BLaER1 treated with 17β-estradiol and CSF1 and Interleukin-3, amounts not matched to agents 10 nM and 100 nM (cell line): ENCODE measurements around the gene SLC38A2.

ENCODE experiments used
- H3K27ac ChIP-seq, 11 experiments: shearing (Covaris generic); formaldehyde crosslinking; 2 replicates each; pipeline ENCODE4 v1.8.1; 2022
- H3K27me3 ChIP-seq, 11 experiments: shearing (Covaris generic); formaldehyde crosslinking; 2 replicates each; pipeline ENCODE4 v1.8.1; 2022
- H3K36me3 ChIP-seq, 11 experiments: shearing (Covaris generic); formaldehyde crosslinking; 2 replicates each; pipeline ENCODE4 v1.8.1; 2022
- H3K4me1 ChIP-seq, 10 experiments: shearing (Covaris generic); formaldehyde crosslinking; 2 replicates each; pipeline ENCODE4 v1.8.1; 2022
- H3K4me2 ChIP-seq, 11 experiments: shearing (Covaris generic); formaldehyde crosslinking; 2 replicates each; pipeline ENCODE4 v1.8.1; 2022
- H3K4me3 ChIP-seq, 10 experiments: shearing (Covaris generic); formaldehyde crosslinking; 2 replicates each; pipeline ENCODE4 v1.8.1; 2022
- H3K9ac ChIP-seq, 11 experiments: shearing (Covaris generic); formaldehyde crosslinking; 2 replicates each; pipeline ENCODE4 v1.8.1; 2022
- H3K9me3 ChIP-seq, 11 experiments: shearing (Covaris generic); formaldehyde crosslinking; replicated peaks in 1 of 11; 2 replicates each; pipeline ENCODE4 v1.8.1; 2022
- H4K20me1 ChIP-seq, 11 experiments: shearing (Covaris generic); formaldehyde crosslinking; 2 replicates each; pipeline ENCODE4 v1.8.1; 2022
- Cebpa-rat ChIP-seq, 11 experiments: shearing (Covaris generic); IDR thresholded peaks; 2 replicates each; pipeline ENCODE4 v1.8.1; 2022

SLC38A2 gene

DNA sequence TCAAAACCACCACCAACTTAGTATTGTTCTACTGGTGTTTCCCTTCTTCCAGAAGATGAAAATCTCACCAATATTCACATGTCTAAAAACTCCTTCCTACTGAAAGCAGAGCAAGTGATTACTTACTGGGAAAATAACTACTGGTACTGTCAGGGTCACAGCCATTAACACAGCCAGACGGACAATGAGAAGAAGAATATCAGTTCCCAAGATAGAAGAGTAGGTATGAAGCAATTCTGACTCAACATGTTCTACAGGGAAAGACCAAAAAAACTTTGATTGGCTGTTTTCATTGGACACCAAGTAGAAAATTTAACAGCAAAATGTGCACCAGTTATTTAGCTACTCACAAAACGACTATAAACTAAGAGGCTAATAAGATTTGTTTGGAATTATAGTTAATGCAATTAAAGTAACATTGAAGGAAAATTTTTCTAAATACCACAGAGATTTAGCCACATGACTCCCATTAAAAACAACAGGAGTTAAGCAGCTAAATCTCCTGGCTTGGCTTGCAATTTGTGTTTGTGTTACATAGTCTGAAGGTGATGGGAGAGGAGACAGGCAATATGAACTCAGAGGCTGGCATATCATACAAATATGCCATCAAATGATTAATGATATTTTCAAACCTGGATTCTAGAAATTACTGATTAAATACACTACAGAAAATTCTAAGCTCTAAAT lies 9.5 kb downstream of the SLC38A2 start:
- Histone ChIP-seq H3K36me3 (peaks cover 93 to 97% (median 96%) of the 10 kb centered on the region in 11 experiments), H3K4me3 (no peak overlapping the region), H3K9me3 (no peaks in the 10 kb centered on the region), H3K4me2 (peak overlapping the region in 3 of 11 experiments; percentile 6 to 22 (median 10); a peak in 3 of 22 replicates), H3K9ac (no peak overlapping the region), H3K4me1 (peaks cover 18 to 75% (median 38%) of the 10 kb centered on the region in 10 experiments), H4K20me1 (peaks cover 84 to 100% (median 98%) of the 10 kb centered on the region in 11 experiments), H3K27ac (no peak overlapping the region), H3K27me3 (no peaks in the 10 kb centered on the region)
- TF ChIP-seq Cebpa-rat (IDR thresholded peaks at IDR 0.05) = no peak

DNA sequence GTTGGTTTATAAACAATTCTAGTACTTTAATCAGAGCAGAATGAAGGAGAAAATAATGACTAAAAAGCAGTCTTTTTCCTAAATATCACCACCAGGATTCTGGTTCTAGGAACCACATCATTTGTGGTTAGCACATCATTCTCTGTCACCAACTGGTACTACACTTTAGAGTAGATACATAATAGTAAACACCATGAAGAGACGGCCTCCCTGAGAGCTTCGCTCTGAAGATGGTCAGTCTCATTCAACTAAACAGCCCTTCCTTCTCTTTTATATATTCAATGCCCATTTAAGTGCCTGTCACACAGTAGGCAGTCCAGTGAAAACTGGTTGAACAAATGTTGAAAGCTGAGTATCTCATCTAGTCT lies 10.9 kb downstream of the SLC38A2 start:
- peaks cover 10 to 61% (median 24%) of the 10 kb centered on the region in 10 experiments for H3K4me1 ChIP-seq
- no peak overlapping the region for H3K4me3 ChIP-seq
- TF ChIP-seq Cebpa-rat (IDR thresholded peaks at IDR 0.05) = no peak
- no peak overlapping the region for H3K27ac ChIP-seq
- peaks cover 74 to 98% (median 93%) of the 10 kb centered on the region in 11 experiments for H4K20me1 ChIP-seq
- H3K9me3 ChIP-seq = no peaks in the 10 kb centered on the region
- peaks cover 79 to 83% (median 82%) of the 10 kb centered on the region in 11 experiments for H3K36me3 ChIP-seq
- peak overlapping the region in 3 of 11 experiments; percentile 13 to 34 (median 20); a peak in 4 of 22 replicates for H3K4me2 ChIP-seq
- H3K9ac ChIP-seq = no peak overlapping the region
- H3K27me3 ChIP-seq = no peaks in the 10 kb centered on the region

DNA sequence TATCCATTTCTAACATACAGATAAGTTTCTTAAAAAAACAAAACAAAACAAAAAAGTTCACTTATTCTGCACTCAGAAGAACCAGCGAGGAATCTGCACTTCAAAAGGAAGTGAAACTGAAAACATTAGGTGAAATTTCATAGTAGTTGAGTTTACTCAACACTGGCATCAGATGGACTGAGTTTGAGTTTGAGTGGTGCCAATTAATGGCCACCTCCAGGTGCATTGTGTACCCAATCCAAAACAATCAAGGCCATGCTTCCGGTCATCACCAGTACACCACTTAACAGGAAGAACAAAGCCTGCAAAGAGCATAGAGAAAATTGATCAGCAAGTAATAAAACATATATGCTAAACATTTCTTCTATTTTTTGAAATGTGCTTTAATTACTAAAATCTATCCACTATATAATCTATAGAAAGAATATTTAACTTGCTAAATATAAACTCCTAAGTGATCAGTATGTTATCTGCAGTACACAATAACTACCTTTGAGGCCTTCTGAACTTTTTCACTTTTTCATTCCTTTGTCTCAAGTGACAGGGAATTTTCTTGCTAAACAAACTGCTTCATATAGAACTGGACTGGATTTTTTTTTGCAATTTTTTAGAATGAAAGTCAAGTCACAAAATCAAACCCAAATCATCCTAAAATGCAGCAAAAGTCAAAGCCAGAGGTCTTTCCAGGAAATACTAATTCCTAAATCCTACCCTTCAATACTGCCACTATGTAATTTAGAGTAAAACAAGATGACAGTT lies 11.5 kb downstream of the SLC38A2 start:
- Histone ChIP-seq H3K4me1 (peaks cover 7 to 56% (median 20%) of the 10 kb centered on the region in 10 experiments; a peak in 19 of 20 replicates), H3K4me3 (no peak overlapping the region), H3K4me2 (peak overlapping the region in 4 of 11 experiments; percentile 12 to 34 (median 16); a peak in 3 of 22 replicates), H3K9ac (no peak overlapping the region), H3K9me3 (no peaks in the 10 kb centered on the region), H3K27ac (no peak overlapping the region; a peak in 1 of 22 replicates), H3K36me3 (peaks cover 74 to 77% (median 76%) of the 10 kb centered on the region in 11 experiments), H3K27me3 (no peaks in the 10 kb centered on the region), H4K20me1 (peaks cover 69 to 94% (median 88%) of the 10 kb centered on the region in 11 experiments; a peak in 21 of 22 replicates)
- no peak for TF ChIP-seq Cebpa-rat (IDR thresholded peaks at IDR 0.05)

DNA sequence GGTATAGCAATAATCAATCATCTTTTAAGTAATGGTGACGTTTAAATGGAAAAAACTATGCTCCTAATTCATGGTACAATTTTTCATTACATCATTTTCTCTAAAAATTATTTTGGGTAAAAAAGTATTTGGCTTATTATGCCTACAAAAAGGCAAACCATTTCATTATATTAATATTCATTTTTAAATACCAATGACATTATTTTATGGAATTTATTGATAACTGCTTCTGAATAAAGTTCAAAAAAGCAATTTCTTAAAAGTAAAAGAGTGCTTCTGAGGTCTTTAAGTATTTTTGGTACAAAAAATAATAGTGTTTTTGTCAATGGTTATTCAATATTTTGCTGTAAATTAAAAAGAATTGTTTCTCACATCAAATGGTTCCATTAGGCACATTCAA lies 12.2 kb downstream of the SLC38A2 start:
- Histone ChIP-seq H3K9ac (no peak overlapping the region), H3K4me2 (peak overlapping the region in 1 of 11 experiments; percentile 20; a peak in 1 of 22 replicates), H3K27ac (no peak overlapping the region), H3K4me3 (no peak overlapping the region), H3K36me3 (peaks cover 66 to 70% (median 69%) of the 10 kb centered on the region in 11 experiments), H4K20me1 (peaks cover 61 to 87% (median 81%) of the 10 kb centered on the region in 11 experiments; a peak in 21 of 22 replicates), H3K9me3 (no peaks in the 10 kb centered on the region), H3K27me3 (no peaks in the 10 kb centered on the region), H3K4me1 (peaks cover 7 to 48% (median 16%) of the 10 kb centered on the region in 10 experiments; a peak in 18 of 20 replicates)
- TF ChIP-seq Cebpa-rat (IDR thresholded peaks at IDR 0.05) = no peak

DNA sequence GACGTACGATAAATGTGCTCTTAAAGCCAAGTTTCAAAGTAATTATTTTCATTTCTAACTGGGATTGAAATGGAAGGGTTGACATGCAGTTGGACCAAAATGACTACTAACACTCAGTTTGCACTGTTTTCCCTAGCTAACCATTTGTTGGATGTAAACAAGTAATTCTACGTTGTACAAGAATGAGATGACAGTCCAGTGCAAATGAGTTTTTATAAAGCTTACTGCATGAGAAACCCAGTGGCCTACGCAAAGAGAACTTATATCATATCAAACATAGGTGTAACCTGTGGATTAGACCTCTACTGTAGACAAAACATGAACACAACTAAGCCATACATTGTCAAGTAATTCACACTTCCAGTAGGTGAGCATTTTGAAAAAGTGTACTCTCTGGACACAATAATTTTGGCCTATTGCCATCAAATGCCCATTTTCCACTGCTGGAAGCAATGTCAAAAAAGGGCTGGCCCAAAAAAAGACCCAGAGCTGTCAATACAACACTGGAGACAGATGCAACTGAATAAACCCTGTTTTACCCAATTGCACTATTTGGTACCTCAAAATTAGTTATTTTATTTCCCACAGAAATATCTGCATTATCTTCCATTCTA lies 12.8 kb downstream of the SLC38A2 start:
- Histone ChIP-seq H3K36me3 (peaks cover 60 to 64% (median 63%) of the 10 kb centered on the region in 11 experiments), H3K4me2 (no peak overlapping the region), H3K4me3 (no peak overlapping the region), H3K27ac (no peak overlapping the region), H3K27me3 (no peaks in the 10 kb centered on the region), H3K9me3 (no peaks in the 10 kb centered on the region), H4K20me1 (peaks cover 55 to 81% (median 75%) of the 10 kb centered on the region in 11 experiments; a peak in 21 of 22 replicates), H3K4me1 (peaks cover 7 to 43% (median 16%) of the 10 kb centered on the region in 10 experiments; a peak in 17 of 20 replicates), H3K9ac (no peak overlapping the region)
- TF ChIP-seq Cebpa-rat (IDR thresholded peaks at IDR 0.05) = no peak

DNA sequence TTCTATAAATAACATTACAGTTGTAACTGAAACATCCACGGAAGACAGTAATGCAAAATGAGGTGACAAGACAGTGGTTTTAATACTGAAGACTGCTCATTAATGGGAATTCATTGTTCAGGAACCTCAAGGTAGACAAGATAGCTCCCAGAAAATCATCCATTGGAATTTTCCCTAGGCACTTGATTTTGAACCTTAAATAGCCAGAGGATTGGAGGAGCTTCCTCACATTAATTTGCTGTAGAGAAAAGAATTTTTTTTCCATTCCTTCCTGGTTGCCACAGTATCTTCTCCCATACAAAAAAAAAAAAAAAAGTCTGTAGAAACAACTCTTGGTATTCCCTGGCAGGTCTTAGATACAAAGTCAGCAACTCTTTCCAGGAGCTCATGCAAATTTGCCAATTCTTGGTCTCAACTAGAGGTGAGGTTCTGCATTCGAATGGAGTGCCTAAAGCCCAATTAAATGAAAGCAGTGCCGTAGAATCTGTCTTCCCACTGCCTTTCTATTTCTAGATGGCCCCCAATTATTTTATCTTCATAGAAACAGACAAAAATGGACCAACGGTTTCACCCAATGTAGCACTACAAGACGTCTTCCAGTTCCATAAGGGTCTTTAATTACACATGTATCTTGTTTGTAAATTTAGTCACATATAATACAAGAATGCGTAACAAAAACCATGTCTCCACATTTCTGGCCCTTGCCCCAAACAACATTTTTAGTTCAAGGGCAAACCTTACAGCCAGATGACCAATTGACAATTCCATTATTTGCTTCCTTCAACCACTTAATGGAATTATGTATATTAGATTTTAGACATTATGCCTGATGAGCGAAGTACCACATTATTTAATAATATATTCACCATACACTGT lies 13.5 kb downstream of the SLC38A2 start:
- H3K27me3 ChIP-seq = no peaks in the 10 kb centered on the region
- no peak overlapping the region for H3K4me2 ChIP-seq
- no peak for TF ChIP-seq Cebpa-rat (IDR thresholded peaks at IDR 0.05)
- no peak overlapping the region for H3K27ac ChIP-seq
- peaks cover 53 to 56% (median 55%) of the 10 kb centered on the region in 11 experiments for H3K36me3 ChIP-seq
- peaks cover 48 to 74% (median 68%) of the 10 kb centered on the region in 11 experiments; a peak in 21 of 22 replicates for H4K20me1 ChIP-seq
- peaks cover 7 to 36% (median 15%) of the 10 kb centered on the region in 10 experiments; a peak in 17 of 20 replicates for H3K4me1 ChIP-seq
- no peak overlapping the region for H3K9ac ChIP-seq
- H3K9me3 ChIP-seq = no peaks in the 10 kb centered on the region
- H3K4me3 ChIP-seq = no peak overlapping the region

DNA sequence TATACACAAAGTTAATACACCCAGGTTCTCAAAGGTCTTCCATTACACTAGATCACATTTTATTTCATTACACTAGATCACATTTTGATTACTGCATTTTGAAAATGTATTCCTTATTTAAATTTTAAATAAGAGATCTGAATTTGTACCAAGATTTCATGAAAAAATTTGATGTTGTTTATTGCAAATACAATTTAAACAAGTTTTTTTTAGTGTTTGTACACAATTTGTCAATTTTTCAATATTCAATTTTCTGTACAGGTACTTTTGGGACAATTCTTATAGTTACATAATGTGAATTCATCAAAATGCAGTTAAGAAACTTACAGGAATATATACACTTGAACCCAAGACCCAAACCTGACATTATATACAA lies 14.3 kb downstream of the SLC38A2 start:
- peaks cover 41 to 66% (median 61%) of the 10 kb centered on the region in 11 experiments; a peak in 21 of 22 replicates for H4K20me1 ChIP-seq
- no peaks in the 10 kb centered on the region for H3K9me3 ChIP-seq
- H3K4me1 ChIP-seq = peaks cover 7 to 28% (median 11%) of the 10 kb centered on the region in 10 experiments; a peak in 17 of 20 replicates
- no peak overlapping the region for H3K4me3 ChIP-seq
- H3K9ac ChIP-seq = no peak overlapping the region
- no peaks in the 10 kb centered on the region for H3K27me3 ChIP-seq
- no peak overlapping the region for H3K27ac ChIP-seq
- H3K36me3 ChIP-seq = peaks cover 46 to 49% (median 48%) of the 10 kb centered on the region in 11 experiments
- no peak overlapping the region for H3K4me2 ChIP-seq
- no peak for TF ChIP-seq Cebpa-rat (IDR thresholded peaks at IDR 0.05)
